H1 (cell line): Measurements from ENCODE around the gene PMPCB. TPM values are rescaled to one million over a fixed set of nuclear protein-coding genes. Genes with fewer than 3 reads are reported as not detected.
"Not testable (repeated sequence)": the region's sequence is repeated elsewhere in the genome, so short reads cannot be mapped to it uniquely, and the experiment has no call there.

Experiments
- CTCF ChIA-PET: fragments of 300-600 bp; sonication (Branson Sonifier 250); formaldehyde crosslinking; loops from one replicate; lab custom pipeline; 2021; ENCODE audit not compliant: partially characterized antibody; lab: Charles Lee
- POLR2A ChIA-PET: fragments of 300-600 bp; sonication (Branson Sonifier 250); formaldehyde crosslinking; loops from one replicate; lab custom pipeline; 2021; ENCODE audit warnings: inconsistent platforms; ENCODE audit not compliant: partially characterized antibody; lab: Charles Lee
- DNase-seq, 2 experiments: peaks; one replicate each; pipeline versions ENCODE4 v3.0.0 to v3.0.0-alpha.2; 2010 to 2022; ENCODE audit warnings: low spot score in 2 of 2, low read depth in 1 of 2, mixed read lengths in 1 of 2
- FAIRE-seq: peaks from 2 replicates; lab custom pipeline; 2011; peaks lifted over from hg19 to GRCh38; lab: Jason Lieb, UNC
- H2AFZ ChIP-seq: 2 replicates; pipeline ENCODE4 v1.8.1; 2012; ENCODE audit warnings: low read length, inconsistent platforms
- H2AK5ac ChIP-seq: 2 replicates; pipeline ENCODE4 v1.6.1; 2013; ENCODE audit warnings: low read depth, low read length
- H2BK120ac ChIP-seq: replicated peaks from 2 replicates; pipeline ENCODE3; 2013; ENCODE audit warnings: low read depth, low read length, inconsistent platforms
- H2BK12ac ChIP-seq: 2 replicates; pipeline ENCODE4 v1.6.1; 2013; ENCODE audit warnings: low read depth, low read length
- H2BK15ac ChIP-seq: 2 replicates; pipeline ENCODE4 v1.6.1; 2013; ENCODE audit warnings: low read length
- H2BK20ac ChIP-seq: 2 replicates; pipeline ENCODE4 v1.6.1; 2013; ENCODE audit warnings: low read length
- H2BK5ac ChIP-seq: 2 replicates; pipeline ENCODE4 v1.6.1; 2013; ENCODE audit warnings: low read depth, low read length
- H3K14ac ChIP-seq: 2 replicates; pipeline ENCODE4 v1.6.1; 2013; ENCODE audit warnings: inconsistent platforms; ENCODE audit not compliant: insufficient read length
- H3K18ac ChIP-seq: 2 replicates; pipeline ENCODE4 v1.6.1; 2013; ENCODE audit warnings: low read length; ENCODE audit errors: extremely low read depth
- H3K23ac ChIP-seq: 2 replicates; pipeline ENCODE4 v1.6.1; 2013; ENCODE audit warnings: inconsistent platforms; ENCODE audit not compliant: insufficient read length
- H3K23me2 ChIP-seq: 2 replicates; pipeline ENCODE4 v1.6.1; 2013; ENCODE audit warnings: low read depth, low read length
- H3K27ac ChIP-seq: 2 replicates; pipeline ENCODE4 v1.6.1; 2011; ENCODE audit warnings: low read depth, low read length, inconsistent platforms
- H3K27me3 ChIP-seq, 4 experiments: replicated peaks in 1 of 4; 1 replicate in 1 of 4; 2 replicates in 3 of 4; pipeline versions ENCODE4 v1.6.1 to v1.8.1; 2011 to 2013; ENCODE audit warnings: low read length in 3 of 4, mild to moderate bottlenecking in 3 of 4, inconsistent platforms in 2 of 4, mixed read lengths in 2 of 4, moderate library complexity in 1 of 4; ENCODE audit not compliant: control insufficient read depth in 3 of 4, insufficient read depth in 3 of 4; ENCODE audit errors: extremely low read depth in 1 of 4
- H3K36me3 ChIP-seq, 4 experiments: 2 replicates each; pipeline versions ENCODE4 v1.6.1 to v1.8.1; 2011 to 2013; ENCODE audit warnings: mild to moderate bottlenecking in 4 of 4, low read length in 3 of 4, moderate library complexity in 2 of 4, control low read depth in 1 of 4, inconsistent platforms in 1 of 4; ENCODE audit not compliant: insufficient read depth in 4 of 4, control insufficient read depth in 2 of 4
- H3K4ac ChIP-seq: replicated peaks from 2 replicates; pipeline ENCODE3; 2013; ENCODE audit warnings: low read length, low read depth, mixed read lengths, inconsistent platforms; ENCODE audit not compliant: insufficient read length
- H3K4me1 ChIP-seq, 4 experiments: replicated peaks in 1 of 4; 1 replicate in 1 of 4; 2 replicates in 3 of 4; pipeline versions ENCODE4 v1.6.1 to v1.8.1; 2011 to 2013; ENCODE audit warnings: low read length in 3 of 4, inconsistent platforms in 2 of 4, mixed read lengths in 1 of 4; ENCODE audit not compliant: insufficient read depth in 4 of 4, control insufficient read depth in 3 of 4
- H3K4me2 ChIP-seq, 2 experiments: 2 replicates each; pipeline versions ENCODE4 v1.6.1 to v1.8.1; 2011 to 2013; ENCODE audit warnings: low read depth in 2 of 2, low read length in 2 of 2, control low read depth in 1 of 2, inconsistent platforms in 1 of 2, mild to moderate bottlenecking in 1 of 2; ENCODE audit not compliant: insufficient read depth in 1 of 2
- H3K4me3 ChIP-seq, 4 experiments: fragments of 200-600, 300-600 bp in 1 of 4; sonication (generic), shearing (Covaris generic), sonication (Bioruptor Twin) in 1 of 4; 2 replicates each; pipeline versions ENCODE4 v1.5.1 to v1.8.1; 2011 to 2016; ENCODE audit warnings: low read length in 4 of 4, low read depth in 3 of 4, control low read depth in 2 of 4, inconsistent platforms in 2 of 4, mild to moderate bottlenecking in 2 of 4, mixed read lengths in 1 of 4, moderate library complexity in 1 of 4; ENCODE audit not compliant: insufficient read depth in 2 of 4; ENCODE audit errors: extremely low read depth in 1 of 4
- H3K56ac ChIP-seq: replicated peaks from 2 replicates; pipeline ENCODE3; 2013; ENCODE audit warnings: low read depth, mild to moderate bottlenecking, mixed read lengths, low read length, inconsistent platforms; ENCODE audit not compliant: insufficient read length
- H3K79me1 ChIP-seq: 2 replicates; pipeline ENCODE4 v1.6.1; 2013; ENCODE audit warnings: low read depth, low read length, control low read depth
- H3K79me2 ChIP-seq, 2 experiments: 2 replicates each; pipeline versions ENCODE4 v1.6.1 to v1.8.1; 2012 to 2013; ENCODE audit warnings: low read length in 2 of 2, mild to moderate bottlenecking in 2 of 2, inconsistent platforms in 1 of 2; ENCODE audit not compliant: insufficient read depth in 2 of 2, control insufficient read depth in 1 of 2
- H3K9ac ChIP-seq, 4 experiments: replicated peaks in 1 of 4; 1 replicate in 1 of 4; 2 replicates in 3 of 4; pipeline versions ENCODE4 v1.6.1 to v1.8.1; 2011 to 2013; ENCODE audit warnings: low read depth in 3 of 4, low read length in 3 of 4, control low read depth in 2 of 4, mild to moderate bottlenecking in 2 of 4, moderate library complexity in 2 of 4, inconsistent platforms in 1 of 4; ENCODE audit errors: extremely low read depth in 1 of 4
- H3K9me3 ChIP-seq, 2 experiments: 2 replicates each; pipeline versions ENCODE4 v1.6.1 to v1.8.1; 2012 to 2013; ENCODE audit warnings: mild to moderate bottlenecking in 2 of 2, moderate library complexity in 2 of 2, control low read depth in 1 of 2, inconsistent platforms in 1 of 2, low read depth in 1 of 2, low read length in 1 of 2, mixed read lengths in 1 of 2; ENCODE audit not compliant: insufficient read depth in 2 of 2
- H4K20me1 ChIP-seq, 2 experiments: replicated peaks in 1 of 2; 2 replicates each; pipeline versions ENCODE3 to v1.8.1; 2011 to 2013; ENCODE audit warnings: inconsistent platforms in 2 of 2, low read length in 2 of 2, mild to moderate bottlenecking in 1 of 2; ENCODE audit not compliant: insufficient read depth in 2 of 2, control insufficient read depth in 1 of 2
- H4K5ac ChIP-seq: 2 replicates; pipeline ENCODE4 v1.6.1; 2013; ENCODE audit warnings: low read length, low read depth, mixed read lengths, inconsistent platforms; ENCODE audit not compliant: insufficient read length
- H4K8ac ChIP-seq: 2 replicates; pipeline ENCODE4 v1.8.0; 2013; ENCODE audit warnings: mild to moderate bottlenecking, moderate library complexity, low read length, inconsistent platforms; ENCODE audit not compliant: insufficient read depth; ENCODE audit errors: extremely low read depth
- H4K91ac ChIP-seq: replicated peaks from 2 replicates; pipeline ENCODE3; 2013; ENCODE audit warnings: low read length, mixed read lengths, inconsistent platforms; ENCODE audit not compliant: insufficient read length
- WGBS, 2 experiments: shearing (Covaris generic) in 1 of 2; methylation state at CpG; one replicate each; pipeline versions ENCODE4 v1.1.6 to v1.1.7; 2013 to 2015; ENCODE audit warnings: low lambda C conversion rate in 2 of 2, mixed read lengths in 2 of 2, inconsistent platforms in 1 of 2, low coverage in 1 of 2, missing lambda C conversion rate in 1 of 2; ENCODE audit not compliant: insufficient replicate concordance in 2 of 2, insufficient coverage in 1 of 2, insufficient read length in 1 of 2; ENCODE audit errors: extremely low coverage in 1 of 2, missing lambda C conversion rate in 1 of 2; 5-methylcytosine and 5-hydroxymethylcytosine counted together
- polyA plus RNA-seq, 7 experiments: library from polyadenylated mRNA; depleted of rRNA in 3 of 7; stranded (reverse) in 5 of 7; unstranded in 2 of 7; fragments of >200 nt in 5 of 7; fragments of 200-250 nt in 2 of 7; gene quantifications; 1 replicate in 5 of 7; 2 replicates in 1 of 7; 4 replicates in 1 of 7; pipeline versions ENCODE4 v1.2.1 to v1.2.3, GENCODE V29; 2011 to 2013; ENCODE audit warnings: missing spikeins in 2 of 7, mixed read lengths in 2 of 7
- total RNA-seq: library from RNA; stranded (reverse); fragmentation: NEBNext Ultra II Directional; extraction: Animal tissue kit (Norgen Biotek cat#: 25700); gene quantifications from 2 replicates; pipeline ENCODE4 v1.2.1, GENCODE V29; 2021

Gene PMPCB
- total and polyA plus RNA-seq, 2 of the 8 experiments (the other 6 are each of a cell fraction or from before 2014, with no cell fraction given) = 60.6 to 83.5 TPM

GRCh38 chr7:103278195-103278594, 19.0 kb upstream of the PMPCB start:
- H3K27ac ChIP-seq, H4K8ac ChIP-seq, CTCF ChIA-PET, H2AFZ ChIP-seq, H4K20me1 ChIP-seq, H3K4me3 ChIP-seq, H3K79me1 ChIP-seq, H3K4ac ChIP-seq, H2BK15ac ChIP-seq, H3K36me3 ChIP-seq, H2BK20ac ChIP-seq, H3K18ac ChIP-seq, H2BK120ac ChIP-seq, H3K56ac ChIP-seq, H3K23ac ChIP-seq, H2AK5ac ChIP-seq, H3K23me2 ChIP-seq, H3K9me3 ChIP-seq, H3K4me1 ChIP-seq, H4K91ac ChIP-seq, H3K79me2 ChIP-seq, H2BK5ac ChIP-seq, FAIRE-seq, H2BK12ac ChIP-seq, H3K9ac ChIP-seq, H4K5ac ChIP-seq, H3K14ac ChIP-seq, DNase-seq, H3K4me2 ChIP-seq, POLR2A ChIA-PET: not testable (repeated sequence)
- H3K27me3 ChIP-seq = peaks cover 4 to 24% (median 15%) of the 10 kb centered on the region in 4 experiments
- 87% methylated on average over 2 of the region's 2 CpGs; no CpG with 5 or more reads in 1 of the 2 experiments for WGBS, 2 experiments
